LNCaP clone FGC (cell line): Measurements from ENCODE around the gene WDR3.

Experiments
- DNase-seq: peaks from one replicate; pipeline ENCODE4 v3.0.0-alpha.2; 2011; ENCODE audit warnings: low read depth
- H3K4me3 ChIP-seq: 2 replicates; pipeline ENCODE4 v1.5.1; 2011; ENCODE audit warnings: mild to moderate bottlenecking, low read depth, low read length, control low read depth
- TF ChIP-seq, protein P1 (sequence below): IDR thresholded peaks from 2 replicates; pipeline ENCODE4 v1.5.1; 2012; ENCODE audit warnings: mild to moderate bottlenecking; ENCODE audit not compliant: control insufficient read depth, insufficient read depth; ENCODE audit errors: extremely low read depth

WDR3 gene

DNA sequence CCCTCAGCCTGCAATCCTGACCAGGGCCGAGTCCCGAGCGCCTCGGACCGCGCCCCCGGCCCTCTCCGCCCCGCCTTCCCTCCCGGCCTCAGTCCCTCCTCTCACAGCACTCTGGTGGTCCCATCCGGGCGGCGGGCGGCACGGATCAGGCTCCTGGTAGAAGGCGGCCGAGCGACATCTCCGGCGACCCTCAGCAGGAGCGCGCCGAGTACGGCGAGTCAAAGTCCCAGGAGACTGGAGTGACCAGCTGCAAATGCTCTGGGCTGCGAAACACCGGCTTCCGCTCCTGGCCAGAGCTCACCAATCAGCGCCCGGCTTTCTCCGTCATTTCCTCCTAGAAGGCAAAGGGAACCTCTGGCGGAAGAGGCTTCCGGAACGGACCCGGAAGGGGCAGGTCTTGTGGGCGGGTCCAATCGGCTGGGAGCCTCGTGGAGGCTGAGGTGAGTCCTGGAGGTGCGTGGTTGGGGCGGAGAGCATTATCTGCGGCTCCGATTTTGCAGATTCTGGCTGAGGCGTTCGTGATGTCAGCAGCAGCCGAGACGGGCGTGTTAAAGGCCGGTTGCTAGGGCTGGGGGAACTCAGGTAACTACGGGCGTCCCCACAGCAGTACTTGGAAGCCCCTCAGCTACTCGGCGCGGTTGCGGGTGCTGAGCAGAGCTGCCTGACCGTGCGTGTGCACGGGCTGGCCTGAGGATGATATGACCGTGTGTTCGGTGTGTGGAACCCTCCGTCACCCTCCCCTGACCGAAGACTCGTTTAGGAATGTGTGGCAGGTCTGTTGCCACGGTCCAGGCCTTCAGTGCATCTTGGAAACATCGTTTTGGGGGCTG lies at the start of gene WDR3, which contains the start of gene GDAP2:
TSS of gene WDR3 (plus strand) at position 397 of the 830 bp plus-strand sequence. CDS start 3,581 bp downstream, outside the sequence.
TSS of gene GDAP2 (minus strand) at position 279 of the 830 bp plus-strand sequence. CDS start 9,264 bp downstream, outside the sequence.
- peak; percentile 96 for DNase-seq
- TF ChIP-seq, protein P1, sequence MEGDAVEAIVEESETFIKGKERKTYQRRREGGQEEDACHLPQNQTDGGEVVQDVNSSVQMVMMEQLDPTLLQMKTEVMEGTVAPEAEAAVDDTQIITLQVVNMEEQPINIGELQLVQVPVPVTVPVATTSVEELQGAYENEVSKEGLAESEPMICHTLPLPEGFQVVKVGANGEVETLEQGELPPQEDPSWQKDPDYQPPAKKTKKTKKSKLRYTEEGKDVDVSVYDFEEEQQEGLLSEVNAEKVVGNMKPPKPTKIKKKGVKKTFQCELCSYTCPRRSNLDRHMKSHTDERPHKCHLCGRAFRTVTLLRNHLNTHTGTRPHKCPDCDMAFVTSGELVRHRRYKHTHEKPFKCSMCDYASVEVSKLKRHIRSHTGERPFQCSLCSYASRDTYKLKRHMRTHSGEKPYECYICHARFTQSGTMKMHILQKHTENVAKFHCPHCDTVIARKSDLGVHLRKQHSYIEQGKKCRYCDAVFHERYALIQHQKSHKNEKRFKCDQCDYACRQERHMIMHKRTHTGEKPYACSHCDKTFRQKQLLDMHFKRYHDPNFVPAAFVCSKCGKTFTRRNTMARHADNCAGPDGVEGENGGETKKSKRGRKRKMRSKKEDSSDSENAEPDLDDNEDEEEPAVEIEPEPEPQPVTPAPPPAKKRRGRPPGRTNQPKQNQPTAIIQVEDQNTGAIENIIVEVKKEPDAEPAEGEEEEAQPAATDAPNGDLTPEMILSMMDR, result no peak
- H3K4me3 ChIP-seq, result peak within 1 kb of the TSS; percentile 99

DNA sequence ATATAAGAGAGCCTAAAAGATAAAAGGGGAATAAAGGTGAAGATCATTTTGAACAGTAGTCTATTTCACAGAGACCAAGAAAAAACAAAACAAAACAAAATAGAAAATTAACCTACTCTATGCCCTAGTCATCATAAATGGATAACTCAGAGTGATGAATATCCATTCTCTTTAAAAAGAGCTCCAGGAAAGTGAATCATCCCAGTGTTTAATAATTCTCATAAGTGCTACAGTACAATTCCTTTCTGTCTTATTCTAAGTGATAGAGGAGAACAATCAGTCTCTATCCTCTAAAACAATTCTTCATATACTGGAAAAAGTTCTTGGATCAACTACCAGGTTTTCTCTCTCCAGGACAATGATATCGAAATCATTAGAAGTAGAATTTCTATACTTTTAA lies 45.9 kb upstream of the WDR3 start:
- no peak overlapping the region for H3K4me3 ChIP-seq

DNA sequence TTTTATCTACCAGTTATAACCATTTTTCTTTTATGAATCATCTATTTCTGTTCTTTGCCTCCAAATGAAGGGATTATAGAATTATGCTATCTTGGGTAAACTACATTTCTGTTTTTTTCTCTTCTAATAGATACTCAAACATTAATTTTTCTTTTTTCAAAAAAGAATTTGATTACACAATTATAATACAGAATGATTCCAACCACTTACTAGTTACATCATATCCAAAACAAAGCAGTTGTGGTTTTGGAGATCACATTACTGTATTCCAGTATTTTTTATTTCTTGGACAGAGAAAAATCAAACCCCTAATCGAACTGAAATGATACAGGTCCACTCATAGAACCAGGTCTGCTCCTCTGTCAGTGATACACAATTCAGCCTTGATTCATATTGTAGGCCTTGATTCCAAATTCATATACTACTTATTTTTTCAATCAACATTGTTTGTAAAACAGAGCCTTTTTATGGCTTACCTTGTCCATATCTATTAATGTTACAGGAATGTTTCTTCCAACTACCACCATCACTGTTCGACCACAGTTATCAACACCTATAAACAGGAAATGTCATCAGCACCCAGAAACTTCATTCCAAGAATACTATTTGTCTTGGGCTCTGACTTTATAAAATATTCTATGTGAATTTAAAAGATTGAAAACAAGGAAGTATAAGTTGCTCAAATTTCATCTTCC lies 43.3 kb upstream of the WDR3 start:
- TF ChIP-seq, protein P1, result no peak
- DNase-seq, result no peak
- H3K4me3 ChIP-seq, result no peak overlapping the region

More for the DNA sequence above, 45.9 kb upstream of the WDR3 start:
- no peak for DNase-seq
- TF ChIP-seq, protein P1, result no peak

DNA sequence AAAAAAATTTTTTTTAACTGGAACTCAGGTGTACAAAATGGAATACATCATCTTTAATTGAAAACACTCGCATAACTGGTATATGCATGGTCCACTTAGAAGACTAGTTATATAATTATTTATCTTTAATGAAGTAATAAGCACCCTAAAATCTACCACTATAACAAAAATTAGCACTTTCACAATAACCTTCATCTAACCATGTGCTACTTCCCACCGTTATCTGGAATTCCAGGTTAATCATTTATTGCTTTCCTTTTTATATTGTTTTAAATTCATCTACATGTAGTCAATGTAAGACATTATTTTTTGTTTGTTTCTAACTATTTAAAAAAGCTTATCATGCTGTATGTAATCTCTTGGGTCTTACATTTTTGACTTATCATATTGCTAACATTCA lies 39.1 kb upstream of the WDR3 start:
- no peak for DNase-seq
- H3K4me3 ChIP-seq, result no peak overlapping the region
- TF ChIP-seq, protein P1, result no peak

DNA sequence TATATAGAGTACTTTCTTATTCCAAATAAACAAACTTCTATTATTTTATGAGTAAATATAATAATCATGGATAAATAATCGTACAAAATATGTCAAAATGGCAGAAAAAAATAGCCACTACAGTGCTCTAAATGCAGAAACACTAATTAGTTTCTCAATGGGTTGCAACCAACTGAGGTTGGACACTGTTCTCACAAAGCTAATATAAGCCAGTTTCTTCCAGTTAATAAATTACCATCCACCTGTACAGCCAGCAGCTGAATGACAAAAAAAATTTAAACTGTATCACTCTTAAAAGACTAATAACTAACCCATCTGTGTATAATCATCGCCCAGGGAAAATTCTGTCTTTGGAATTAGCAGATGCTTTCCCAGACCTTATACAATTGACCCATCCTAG lies 37.0 kb upstream of the WDR3 start:
- TF ChIP-seq, protein P1, result no peak
- no peak overlapping the region for H3K4me3 ChIP-seq
- no peak for DNase-seq

DNA sequence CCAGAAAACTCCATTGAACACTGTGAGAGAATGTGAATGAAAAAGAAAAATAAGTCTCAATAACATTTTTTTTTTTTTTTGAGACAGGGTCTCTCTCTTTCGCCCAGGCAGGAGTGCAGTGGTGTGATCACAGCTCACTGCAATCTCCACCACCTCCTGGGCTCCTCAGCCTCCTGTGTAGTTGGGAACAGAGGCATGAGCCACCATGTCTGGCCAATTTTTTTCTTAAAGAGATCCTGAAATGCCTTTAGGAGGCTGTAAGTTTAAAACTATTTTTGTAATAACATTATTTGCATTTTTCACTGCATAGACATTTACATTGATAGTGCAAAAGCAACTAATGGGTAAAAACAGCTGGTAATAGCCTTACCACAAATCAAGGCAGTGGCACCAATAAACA lies 35.5 kb upstream of the WDR3 start:
- TF ChIP-seq, protein P1, result no peak
- H3K4me3 ChIP-seq, result no peak overlapping the region
- DNase-seq, result no peak
